ENCODE data around the gene CMIP. TPM values are rescaled to one million over a fixed set of nuclear protein-coding genes. Genes with fewer than 3 reads are reported as not detected.
A peak's percentile ranks its signal among the peaks of the same experiment; 100 is the strongest.

Gene CMIP
- polyA plus RNA-seq, 3 donors = 0.85 to 61.9 (median 0.93) TPM

GRCh38 chr16:81599034-81599744, 154.6 kb downstream of the CMIP start:
- Histone ChIP-seq H3K27ac (ENCODE audit: low read depth in 1 of 2, low read length in 2 of 2) (no peak overlapping the region), H3K27me3 (ENCODE audit: control insufficient read depth in 2 of 2, insufficient read depth in 2 of 2, low read length in 2 of 2) (no peaks in the 10 kb centered on the region), H2AFZ (ENCODE audit: insufficient read depth, low read depth, low read length, poor library complexity, severe bottlenecking) (no peak overlapping the region), H3K36me3 (replicated peaks in 1 of 2; ENCODE audit: control insufficient read depth in 1 of 2, insufficient read depth in 2 of 2, low read length in 2 of 2) (peaks cover 0 to 15% of the 10 kb centered on the region in 2 donors), H3K4me3 (replicated peaks in 1 of 3; ENCODE audit: low read depth in 2 of 3, low read length in 3 of 3) (no peak overlapping the region), H3K79me2 (ENCODE audit: insufficient read depth, low read length) (peaks cover 97% of the 10 kb centered on the region), H3K4me2 (replicated peaks; ENCODE audit: extremely low read depth, low read length, poor library complexity, severe bottlenecking) (no peak overlapping the region), H3K4me1 (ENCODE audit: control insufficient read depth in 1 of 2, insufficient read depth in 2 of 2, low read length in 2 of 2) (no peaks in the 10 kb centered on the region), H3K9me3 (replicated peaks in 1 of 2; ENCODE audit: control insufficient read depth in 1 of 2, insufficient read depth in 1 of 2, low read length in 2 of 2) (no peaks in the 10 kb centered on the region), H3K9ac (ENCODE audit: insufficient read depth, low read length, poor library complexity, severe bottlenecking) (no peak overlapping the region), H4K20me1 (ENCODE audit: insufficient read depth, low read length) (peaks cover 100% of the 10 kb centered on the region)
- WGBS (ENCODE audit: insufficient coverage) = 99% methylated on average over 7 of the region's 11 CpGs
- intact Hi-C loops (cut with micrococcal nuclease) = no loop called here
- peaks cover 0 to 2% (median 0%) of the 10 kb centered on the region in 7 donors for H3K9me3 Mint-ChIP-seq
- no peak for TF ChIP-seq CTCF (IDR thresholded peaks at IDR 0.05)
- H3K36me3 Mint-ChIP-seq = peaks cover 15% of the 10 kb centered on the region in 2 donors
- H3K27ac Mint-ChIP-seq = peak overlapping the region in 2 of 7 donors; percentile 9 to 73
- DNase-seq = no peak
- no peak overlapping the region for H3K4me3 Mint-ChIP-seq
- peaks cover 29% of the 10 kb centered on the region for H3K4me1 Mint-ChIP-seq
- no peaks in the 10 kb centered on the region for H3K27me3 Mint-ChIP-seq (ENCODE audit: low read depth in 3 of 3)

- H3K9me3 ChIP-seq (replicated peaks in 1 of 2; ENCODE audit: control insufficient read depth in 1 of 2, insufficient read depth in 1 of 2, low read length in 2 of 2) = no peaks in the 10 kb centered on the region
- Mint-ChIP-seq H3K36me3 (peaks cover 15% of the 10 kb centered on the region in 2 donors), H3K4me1 (peaks cover 27% of the 10 kb centered on the region), H3K9me3 (peaks cover 0 to 2% (median 0%) of the 10 kb centered on the region in 7 donors), H3K4me3 (no peak overlapping the region), H3K27ac (peak overlapping the region in 1 of 7 donors; percentile 21), H3K27me3 (ENCODE audit: low read depth in 3 of 3) (no peaks in the 10 kb centered on the region)
- DNase-seq = no peak
- no peaks in the 10 kb centered on the region for H3K27me3 ChIP-seq (ENCODE audit: control insufficient read depth in 2 of 2, insufficient read depth in 2 of 2, low read length in 2 of 2)
- peaks cover 100% of the 10 kb centered on the region for H4K20me1 ChIP-seq (ENCODE audit: insufficient read depth, low read length)
- no peak for TF ChIP-seq CTCF (IDR thresholded peaks at IDR 0.05)
- no peak overlapping the region for H2AFZ ChIP-seq (ENCODE audit: insufficient read depth, low read depth, low read length, poor library complexity, severe bottlenecking)
- H3K9ac ChIP-seq (ENCODE audit: insufficient read depth, low read length, poor library complexity, severe bottlenecking) = no peak overlapping the region
- H3K36me3 ChIP-seq (replicated peaks in 1 of 2; ENCODE audit: control insufficient read depth in 1 of 2, insufficient read depth in 2 of 2, low read length in 2 of 2) = peaks cover 0 to 21% of the 10 kb centered on the region in 2 donors
- H3K27ac ChIP-seq (ENCODE audit: low read depth in 1 of 2, low read length in 2 of 2) = no peak overlapping the region
- 90% methylated on average over 5 of the region's 5 CpGs for WGBS (ENCODE audit: insufficient coverage)
- H3K79me2 ChIP-seq (ENCODE audit: insufficient read depth, low read length) = peaks cover 95% of the 10 kb centered on the region
- H3K4me2 ChIP-seq (replicated peaks; ENCODE audit: extremely low read depth, low read length, poor library complexity, severe bottlenecking) = no peak overlapping the region
- intact Hi-C loops (cut with micrococcal nuclease) = no loop called here
- H3K4me3 ChIP-seq (replicated peaks in 1 of 3; ENCODE audit: low read depth in 2 of 3, low read length in 3 of 3) = no peak overlapping the region
- H3K4me1 ChIP-seq (ENCODE audit: control insufficient read depth in 1 of 2, insufficient read depth in 2 of 2, low read length in 2 of 2) = no peaks in the 10 kb centered on the region
These were observed 155.7 kb downstream of the CMIP start for GRCh38 chr16:81600275-81600674.

Measured in CD14-positive monocyte (primary cell).